SU-DHL-6 (cell line): Measurements from ENCODE around the gene CCDC194.

ENCODE experiments used
- H2AFZ ChIP-seq: fragments of 200-600 bp; sonication (generic); 2 replicates; pipeline ENCODE4 v1.6.1; 2014; ENCODE audit warnings: low read depth, mild to moderate bottlenecking, moderate library complexity, mixed read lengths, antibody characterized with exemption, low read length; ENCODE audit not compliant: severe bottlenecking
- H3F3A ChIP-seq: fragments of 200-600 bp; shearing (Covaris generic); 2 replicates; pipeline ENCODE4 v1.6.0; 2016; ENCODE audit warnings: antibody characterized with exemption, mild to moderate bottlenecking; ENCODE audit not compliant: insufficient read depth
- H3K27ac ChIP-seq: fragments of 200-600 bp; sonication (generic); 2 replicates; pipeline ENCODE4 v1.5.1; 2016; ENCODE audit warnings: low read depth, mild to moderate bottlenecking, low read length, moderate library complexity, mixed read lengths
- H3K27me3 ChIP-seq: fragments of 200-600 bp; sonication (generic), shearing (Covaris generic); 2 replicates; pipeline ENCODE4 v1.6.0; 2014; ENCODE audit warnings: mild to moderate bottlenecking, low read length
- H3K36me3 ChIP-seq: fragments of 200-600 bp; sonication (generic); 2 replicates; pipeline ENCODE4 v1.6.1; 2014; ENCODE audit warnings: mild to moderate bottlenecking, low read length, mixed read lengths
- H3K4me2 ChIP-seq: fragments of 300-600, 200-600 bp; shearing (Covaris generic), sonication (generic); 2 replicates; pipeline ENCODE4 v1.6.0; 2014; ENCODE audit warnings: low read length, low read depth, mild to moderate bottlenecking; ENCODE audit not compliant: poor library complexity, severe bottlenecking
- H3K4me3 ChIP-seq: fragments of 200-600 bp; sonication (generic); 2 replicates; pipeline ENCODE4 v1.5.1; 2014; ENCODE audit warnings: antibody characterized with exemption, low read length, mild to moderate bottlenecking, mixed read lengths; ENCODE audit not compliant: insufficient read depth, poor library complexity, severe bottlenecking
- H3K79me2 ChIP-seq: fragments of 200-600 bp; sonication (generic); 2 replicates; pipeline ENCODE4 v1.6.1; 2014; ENCODE audit warnings: mild to moderate bottlenecking, low read length, moderate library complexity; ENCODE audit not compliant: insufficient read depth
- H3K9ac ChIP-seq: fragments of 200-600 bp; sonication (generic); 2 replicates; pipeline ENCODE4 v1.7.0; 2014; ENCODE audit warnings: mild to moderate bottlenecking, low read length
- H3K9me2 ChIP-seq: fragments of 200-600 bp; sonication (generic); replicated peaks from 2 replicates; pipeline ENCODE4 v1.6.1; 2014; ENCODE audit warnings: low read length; ENCODE audit not compliant: insufficient read depth
- H3K9me3 ChIP-seq: fragments of 200-600 bp; sonication (generic); 2 replicates; pipeline ENCODE4 v1.6.1; 2014; ENCODE audit warnings: low read length, mixed read lengths; ENCODE audit not compliant: insufficient read depth
- H4K20me1 ChIP-seq: fragments of 200-600 bp; sonication (generic); 2 replicates; pipeline ENCODE4 v1.6.1; 2014; ENCODE audit warnings: low read depth, mild to moderate bottlenecking, antibody characterized with exemption, low read length, moderate library complexity, mixed read lengths
- CTCF ChIP-seq: fragments of 200-600 bp; sonication (generic); IDR thresholded peaks from one replicate; pipeline ENCODE4 v1.5.1; 2017; ENCODE audit warnings: antibody characterized with exemption, mild to moderate bottlenecking, low read length, moderate library complexity; ENCODE audit not compliant: insufficient read depth, poor library complexity, severe bottlenecking
- EZH2phosphoT487 ChIP-seq: fragments of 200-600 bp; sonication (generic), shearing (Covaris generic); conservative IDR thresholded peaks from 2 replicates; pipeline ENCODE4 v1.6.1; 2018; ENCODE audit warnings: mild to moderate bottlenecking, antibody characterized with exemption, low read length, moderate library complexity, mixed read lengths

CCDC194 gene

DNA sequence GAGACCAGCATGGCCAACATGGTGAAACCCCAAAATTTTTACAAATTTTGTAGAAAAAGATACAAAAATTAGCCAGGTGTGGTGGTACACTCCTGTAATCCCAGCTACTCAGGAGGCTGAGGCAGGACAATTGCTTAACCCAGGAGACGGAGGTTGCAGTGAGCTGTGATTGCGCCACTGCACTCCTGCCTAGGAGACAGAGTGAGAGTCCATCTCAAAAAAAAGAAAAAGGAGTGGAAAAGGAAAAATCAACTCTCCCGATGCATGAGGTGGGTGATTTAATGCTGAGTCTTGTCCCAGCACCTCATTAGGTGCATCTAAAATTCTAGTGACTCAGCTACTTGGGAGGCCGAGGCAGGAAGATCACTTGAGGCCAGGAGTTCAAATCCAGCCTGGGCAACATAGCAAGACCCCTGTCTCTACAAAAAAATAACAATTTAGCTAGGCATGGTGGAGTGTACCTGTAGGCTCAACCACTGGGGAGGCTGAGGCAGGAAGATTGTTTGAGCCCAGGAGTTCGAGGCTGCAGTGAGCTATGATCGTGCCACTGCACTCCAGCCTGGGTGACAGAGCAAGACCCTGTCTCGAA is 36.8 kb downstream of the CCDC194 start:
- Histone ChIP-seq H2AFZ (no peak overlapping the region), H3K36me3 (no peaks in the 10 kb centered on the region), H3K4me2 (no peak overlapping the region)

DNA sequence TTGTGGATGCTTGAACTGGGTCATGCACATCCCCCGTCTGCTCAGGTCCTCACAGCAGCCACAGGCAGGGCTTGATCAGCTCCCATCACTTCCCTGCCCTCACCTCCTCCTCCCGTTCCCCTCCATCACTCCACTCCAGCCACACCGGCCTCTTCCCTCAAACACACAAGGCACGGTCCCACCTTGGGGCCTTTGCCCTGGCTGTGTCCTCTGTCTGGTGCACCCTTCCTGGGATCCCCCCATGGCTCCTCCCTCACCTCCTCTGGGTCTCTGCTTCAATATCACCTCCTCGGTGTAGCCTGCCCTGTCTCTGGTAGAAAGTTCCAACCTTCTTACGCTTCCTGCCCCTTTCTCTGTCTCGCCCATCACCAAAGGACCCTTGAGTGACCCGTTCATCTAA is 40.6 kb downstream of the CCDC194 start:
- H4K20me1 ChIP-seq, result no peaks in the 10 kb centered on the region
- no peak overlapping the region for H2AFZ ChIP-seq
- H3K27me3 ChIP-seq, result no peaks in the 10 kb centered on the region
- H3K79me2 ChIP-seq, result no peaks in the 10 kb centered on the region
- no peak overlapping the region for H3K4me3 ChIP-seq
- no peaks in the 10 kb centered on the region for H3K9me2 ChIP-seq
- H3K36me3 ChIP-seq, result no peaks in the 10 kb centered on the region
- no peak overlapping the region for H3K9ac ChIP-seq
- TF ChIP-seq EZH2phosphoT487 (no peak), CTCF (no peak)
- no peaks in the 10 kb centered on the region for H3F3A ChIP-seq
- no peak overlapping the region for H3K4me2 ChIP-seq
- H3K9me3 ChIP-seq, result no peaks in the 10 kb centered on the region
- H3K27ac ChIP-seq, result no peak overlapping the region

More for the DNA sequence above, 36.8 kb downstream of the CCDC194 start:
- no peaks in the 10 kb centered on the region for H3K27me3 ChIP-seq
- no peak overlapping the region for H3K9ac ChIP-seq
- H3K4me3 ChIP-seq, result no peak overlapping the region
- no peaks in the 10 kb centered on the region for H3K79me2 ChIP-seq
- H3K9me3 ChIP-seq, result no peaks in the 10 kb centered on the region
- no peak for TF ChIP-seq EZH2phosphoT487
- TF ChIP-seq CTCF, result no peak
- no peaks in the 10 kb centered on the region for H3K9me2 ChIP-seq
- no peaks in the 10 kb centered on the region for H3F3A ChIP-seq
- no peak overlapping the region for H3K27ac ChIP-seq
- H4K20me1 ChIP-seq, result no peaks in the 10 kb centered on the region

- Histone ChIP-seq H3K79me2 (no peaks in the 10 kb centered on the region), H3K9ac (no peak overlapping the region), H3K27ac (no peak overlapping the region), H3K9me3 (no peaks in the 10 kb centered on the region), H3K9me2 (no peaks in the 10 kb centered on the region), H4K20me1 (no peaks in the 10 kb centered on the region), H3K4me3 (no peak overlapping the region), H3F3A (no peaks in the 10 kb centered on the region), H3K36me3 (no peaks in the 10 kb centered on the region), H3K27me3 (no peaks in the 10 kb centered on the region), H2AFZ (no peak overlapping the region), H3K4me2 (no peak overlapping the region)
- TF ChIP-seq CTCF, result no peak
- TF ChIP-seq EZH2phosphoT487, result no peak
These were observed 41.3 kb downstream of the CCDC194 start for GRCh38 chr19:17352608-17353280.
